Activated T-helper 2 cell treated with anti-CD3 and anti-CD28 coated beads, Interferon-gamma antibody, Interleukin-2, Interleukin-4, amounts not matched to agents 10 μg/mL and 5 μg/mL and 100 μg/mL, durations not matched to agents 14 hours and 24 hours and 36 hours (primary cell): ENCODE data around the gene USB1. TPM values are rescaled to one million over a fixed set of nuclear protein-coding genes. Genes with fewer than 3 reads are reported as not detected.
"Not testable (repeated sequence)": the region's sequence is repeated elsewhere in the genome, so short reads cannot be mapped to it uniquely, and the experiment has no call there.

Experiments
- DNase-seq: peaks from one replicate; pipeline ENCODE4 v3.0.0; 2021; ENCODE audit warnings: low spot score
- H3K27ac Mint-ChIP-seq: one replicate; pipeline ENCODE4 v1.8.0; 2021; ENCODE audit warnings: mixed read lengths
- H3K27me3 Mint-ChIP-seq: one replicate; pipeline ENCODE4 v1.8.0; 2021; ENCODE audit warnings: low read depth, mixed read lengths
- H3K36me3 Mint-ChIP-seq: one replicate; pipeline ENCODE4 v1.8.0; 2021; ENCODE audit warnings: low read depth, mixed read lengths
- H3K4me1 Mint-ChIP-seq: one replicate; pipeline ENCODE4 v1.8.0; 2021; ENCODE audit warnings: low read depth, mixed read lengths
- H3K4me3 Mint-ChIP-seq: one replicate; pipeline ENCODE4 v1.8.0; 2021; ENCODE audit warnings: low read depth, mild to moderate bottlenecking, moderate library complexity, mixed read lengths
- H3K9me3 Mint-ChIP-seq: one replicate; pipeline ENCODE4 v1.8.0; 2021; ENCODE audit warnings: mixed read lengths
- intact Hi-C: fragments of 100-400 bp; cut with micrococcal nuclease; formaldehyde crosslinking; loops from one replicate; pipeline ENCODE4 v1.15.1; 2023
- total RNA-seq: library from RNA; stranded (reverse); gene quantifications from 2 replicates; pipeline ENCODE4 v1.2.3, GENCODE V29; 2022

The USB1 gene
- total RNA-seq, 1 donor from 2014 or later = 51.6 TPM

DNA sequence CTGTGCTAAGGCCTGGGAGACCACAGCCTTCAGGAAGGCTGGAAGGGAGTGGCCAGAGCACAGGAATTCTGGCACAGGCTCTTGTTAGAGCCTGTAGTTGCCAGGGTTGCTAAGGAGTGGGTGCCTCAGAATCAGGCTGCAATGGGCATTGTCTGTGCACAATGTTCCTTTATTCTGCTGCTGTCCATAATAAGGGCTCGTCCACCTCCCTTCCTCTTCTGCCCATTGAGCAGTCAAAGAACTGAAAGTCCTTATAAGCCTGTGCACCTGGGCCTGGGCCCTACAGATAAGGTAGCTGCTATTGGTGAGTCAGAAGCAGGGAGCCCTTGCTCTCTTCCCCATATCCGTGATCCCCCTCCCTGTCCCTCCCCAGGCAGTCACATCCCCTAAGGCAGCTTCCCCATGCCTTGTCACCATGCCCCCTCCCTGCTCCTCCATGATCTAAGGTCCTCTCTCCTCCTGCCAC lies 24.8 kb upstream of the USB1 start:
- no peak for DNase-seq
- H3K4me3 Mint-ChIP-seq = no peak overlapping the region
- no peak overlapping the region for H3K27ac Mint-ChIP-seq
- intact Hi-C loops = no loop called here
- no peaks in the 10 kb centered on the region for H3K27me3 Mint-ChIP-seq
- no peaks in the 10 kb centered on the region for H3K9me3 Mint-ChIP-seq
- H3K36me3 Mint-ChIP-seq = no peaks in the 10 kb centered on the region
- H3K4me1 Mint-ChIP-seq = no peaks in the 10 kb centered on the region

DNA sequence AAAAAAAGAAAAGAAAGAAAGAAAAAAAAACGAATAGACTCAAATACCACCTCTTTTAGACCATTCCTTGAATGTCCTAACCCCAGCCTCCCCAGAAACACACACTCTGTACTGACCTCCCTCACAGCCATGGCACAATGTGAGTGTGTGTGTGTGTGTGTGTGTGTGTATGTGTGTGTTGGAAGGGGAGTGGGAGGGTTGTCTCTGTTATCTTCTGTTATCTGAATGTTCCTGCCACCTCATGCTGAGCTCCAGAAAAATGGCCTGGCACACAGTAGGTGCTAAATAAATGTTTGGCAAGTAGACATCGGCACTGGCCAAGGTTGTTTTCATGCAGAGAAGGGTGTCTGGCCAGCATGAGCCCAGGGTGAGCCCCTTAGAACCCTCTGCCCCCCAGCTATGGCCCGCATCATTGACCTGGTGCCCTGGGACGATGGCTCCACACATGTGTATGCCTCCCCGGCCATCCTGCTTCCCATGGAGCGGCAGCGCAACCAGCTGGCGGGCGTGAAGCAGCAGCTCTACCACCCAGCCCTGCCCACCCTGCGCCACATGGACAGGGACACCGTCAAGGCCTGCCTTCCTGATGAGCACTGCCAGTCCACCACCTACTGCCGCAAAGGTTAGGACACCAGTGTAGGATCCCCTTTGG lies 23.7 kb upstream of the USB1 start:
- H3K36me3 Mint-ChIP-seq = no peaks in the 10 kb centered on the region
- no peak for DNase-seq
- H3K27me3 Mint-ChIP-seq = peaks cover 5% of the 10 kb centered on the region
- H3K4me1 Mint-ChIP-seq = peaks cover 2% of the 10 kb centered on the region
- no peaks in the 10 kb centered on the region for H3K9me3 Mint-ChIP-seq
- intact Hi-C loops = no loop called here
- H3K27ac Mint-ChIP-seq = no peak overlapping the region
- H3K4me3 Mint-ChIP-seq = no peak overlapping the region

DNA sequence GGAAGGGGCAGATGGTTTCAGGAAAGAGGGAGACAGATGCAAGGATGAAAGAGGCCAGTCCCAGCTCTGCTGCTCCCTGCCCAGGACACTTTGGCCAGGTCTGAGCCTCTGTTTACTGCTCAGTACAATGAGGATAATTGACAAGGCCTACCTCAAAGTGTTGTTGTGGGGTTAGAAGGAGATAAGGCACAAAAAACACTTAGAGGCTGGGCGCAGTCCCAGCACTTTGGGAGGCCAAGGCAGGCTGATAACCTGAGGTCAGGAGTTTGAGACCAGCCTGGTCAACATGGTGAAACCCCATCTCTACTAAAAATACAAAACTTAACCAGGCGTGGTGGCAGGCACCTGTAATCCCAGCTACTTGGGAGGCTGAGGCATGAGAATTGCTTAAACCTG lies 23.1 kb upstream of the USB1 start:
- H3K4me3 Mint-ChIP-seq, H3K27me3 Mint-ChIP-seq, DNase-seq, H3K9me3 Mint-ChIP-seq, H3K27ac Mint-ChIP-seq, H3K36me3 Mint-ChIP-seq, intact Hi-C loops, H3K4me1 Mint-ChIP-seq: not testable (repeated sequence)

DNA sequence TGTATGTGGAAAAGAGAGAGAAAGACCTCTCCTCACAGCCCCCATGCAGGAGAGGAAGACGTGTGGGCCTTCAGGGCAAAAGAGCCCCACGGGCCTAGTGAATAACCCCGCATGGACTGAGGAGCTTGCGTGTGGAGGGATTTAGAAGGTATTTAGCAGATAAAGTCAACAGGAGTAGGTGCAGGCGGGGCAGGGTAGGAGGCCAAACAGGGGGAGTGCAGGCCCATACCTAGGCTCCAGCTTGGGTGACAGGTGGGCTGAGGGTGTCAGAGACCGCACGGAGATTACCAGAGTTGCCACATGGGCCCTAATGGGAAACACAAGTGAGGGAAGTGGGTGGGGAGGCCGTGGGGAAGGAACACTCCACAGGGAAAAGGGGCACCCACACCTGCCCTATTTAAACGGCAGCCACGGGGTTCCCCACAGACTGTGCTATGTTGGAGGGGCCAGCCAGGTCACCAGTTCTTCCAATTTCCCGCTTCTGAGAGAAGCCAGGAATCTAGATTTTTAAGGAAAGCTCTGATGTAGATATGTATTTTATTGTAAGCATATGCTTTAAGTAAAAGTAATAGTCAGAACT lies 22.1 kb upstream of the USB1 start:
- H3K27ac Mint-ChIP-seq = no peak overlapping the region
- H3K4me3 Mint-ChIP-seq = no peak overlapping the region
- peaks cover 5% of the 10 kb centered on the region for H3K27me3 Mint-ChIP-seq
- peaks cover 3% of the 10 kb centered on the region for H3K4me1 Mint-ChIP-seq
- no peaks in the 10 kb centered on the region for H3K9me3 Mint-ChIP-seq
- H3K36me3 Mint-ChIP-seq = no peaks in the 10 kb centered on the region
- DNase-seq = no peak
- intact Hi-C loops = no loop called here

DNA sequence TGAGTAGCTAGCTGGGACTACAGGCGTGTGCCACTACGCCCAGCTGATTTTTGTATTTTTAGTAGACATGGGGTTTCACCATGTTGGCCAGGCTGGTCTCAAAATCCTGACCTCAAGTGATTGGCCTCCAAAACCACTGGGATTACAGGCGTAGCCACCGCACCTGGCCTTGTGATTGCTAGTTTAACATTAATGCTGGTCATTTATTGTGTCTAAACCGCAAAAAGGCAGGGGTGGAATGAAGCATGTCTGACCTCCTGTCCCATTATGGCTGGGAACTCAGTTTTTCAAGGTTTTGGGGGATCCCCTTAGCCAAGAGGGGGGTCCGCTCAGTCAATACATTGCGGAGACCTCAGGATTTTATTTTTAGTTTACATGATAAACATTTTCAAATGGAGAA lies 19.6 kb upstream of the USB1 start:
- H3K4me1 Mint-ChIP-seq = peaks cover 11% of the 10 kb centered on the region
- H3K27me3 Mint-ChIP-seq = peaks cover 12% of the 10 kb centered on the region
- H3K9me3 Mint-ChIP-seq = no peaks in the 10 kb centered on the region
- H3K36me3 Mint-ChIP-seq = no peaks in the 10 kb centered on the region
- DNase-seq = no peak
- intact Hi-C loops = no loop called here
- H3K27ac Mint-ChIP-seq = no peak overlapping the region
- H3K4me3 Mint-ChIP-seq = no peak overlapping the region

DNA sequence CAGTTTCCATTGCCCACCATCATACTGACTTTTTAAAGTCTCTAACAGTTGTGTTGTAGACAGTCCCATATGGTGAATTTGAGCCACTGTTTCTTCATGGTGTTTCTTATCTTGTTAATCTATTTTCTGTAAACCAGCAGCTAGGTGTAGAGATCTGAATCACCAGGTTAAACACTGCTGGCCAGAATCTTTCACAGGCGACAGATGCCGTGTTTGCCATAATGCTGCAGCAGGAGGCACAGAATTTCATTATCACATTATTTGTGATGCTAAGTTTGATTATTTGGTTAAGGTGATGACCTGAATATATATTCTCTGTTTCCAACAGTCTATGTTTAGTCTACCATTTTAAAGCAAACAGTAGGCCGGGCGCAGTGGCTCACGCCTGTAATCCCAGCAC lies 18.8 kb upstream of the USB1 start:
- Mint-ChIP-seq H3K4me3 (no peak overlapping the region), H3K36me3 (no peaks in the 10 kb centered on the region), H3K9me3 (no peaks in the 10 kb centered on the region), H3K27me3 (peaks cover 12% of the 10 kb centered on the region), H3K27ac (no peak overlapping the region), H3K4me1 (peaks cover 11% of the 10 kb centered on the region)
- intact Hi-C loops = no loop called here
- DNase-seq = no peak

DNA sequence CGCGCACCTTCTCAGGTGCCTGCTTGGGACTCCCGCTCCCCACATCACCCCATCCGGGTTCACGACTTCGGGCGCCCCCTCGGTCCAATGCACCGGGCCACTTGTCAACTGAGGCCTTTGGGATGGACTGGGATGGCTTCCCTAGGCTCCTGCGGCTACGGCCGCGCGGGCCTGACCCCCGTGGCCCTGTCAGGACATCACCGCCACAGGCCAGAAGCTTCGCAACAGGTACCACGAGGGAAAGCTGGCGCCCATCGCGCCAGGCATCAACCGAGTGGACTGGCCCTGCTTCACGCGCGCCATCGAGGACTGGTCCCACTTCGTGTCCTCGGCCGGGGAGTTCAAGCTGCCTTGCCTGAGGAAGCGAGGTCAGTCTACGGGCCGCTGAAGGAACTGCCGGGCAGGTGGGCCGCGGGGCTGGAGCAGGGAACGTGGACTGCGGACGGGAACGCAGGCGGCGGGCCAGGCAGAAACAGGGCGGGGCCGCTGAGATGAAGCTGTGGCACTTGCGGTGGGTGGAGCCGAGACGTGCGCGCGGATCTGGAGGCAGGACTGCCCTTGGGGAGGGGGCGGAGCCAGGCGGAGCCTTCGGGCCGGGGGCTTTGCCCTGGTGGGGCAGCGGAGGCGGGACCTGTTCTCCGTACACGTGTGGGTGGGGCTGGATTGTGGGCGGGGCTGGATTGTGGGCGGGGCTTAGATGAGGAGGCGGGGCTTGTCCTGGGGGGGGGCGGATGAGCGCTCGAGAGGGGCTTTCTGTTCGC lies 16.6 kb upstream of the USB1 start:
- Mint-ChIP-seq H3K27me3 (peaks cover 12% of the 10 kb centered on the region), H3K4me3 (peak overlapping the region; percentile 87), H3K9me3 (no peaks in the 10 kb centered on the region), H3K27ac (no peak overlapping the region), H3K4me1 (peaks cover 11% of the 10 kb centered on the region), H3K36me3 (no peaks in the 10 kb centered on the region)
- DNase-seq = peak; percentile 90
- intact Hi-C loops = loop anchor here (1.0 kb wide), 1 partner anchor 16 kb away; the partner anchor contains the start of gene ZNF319

DNA sequence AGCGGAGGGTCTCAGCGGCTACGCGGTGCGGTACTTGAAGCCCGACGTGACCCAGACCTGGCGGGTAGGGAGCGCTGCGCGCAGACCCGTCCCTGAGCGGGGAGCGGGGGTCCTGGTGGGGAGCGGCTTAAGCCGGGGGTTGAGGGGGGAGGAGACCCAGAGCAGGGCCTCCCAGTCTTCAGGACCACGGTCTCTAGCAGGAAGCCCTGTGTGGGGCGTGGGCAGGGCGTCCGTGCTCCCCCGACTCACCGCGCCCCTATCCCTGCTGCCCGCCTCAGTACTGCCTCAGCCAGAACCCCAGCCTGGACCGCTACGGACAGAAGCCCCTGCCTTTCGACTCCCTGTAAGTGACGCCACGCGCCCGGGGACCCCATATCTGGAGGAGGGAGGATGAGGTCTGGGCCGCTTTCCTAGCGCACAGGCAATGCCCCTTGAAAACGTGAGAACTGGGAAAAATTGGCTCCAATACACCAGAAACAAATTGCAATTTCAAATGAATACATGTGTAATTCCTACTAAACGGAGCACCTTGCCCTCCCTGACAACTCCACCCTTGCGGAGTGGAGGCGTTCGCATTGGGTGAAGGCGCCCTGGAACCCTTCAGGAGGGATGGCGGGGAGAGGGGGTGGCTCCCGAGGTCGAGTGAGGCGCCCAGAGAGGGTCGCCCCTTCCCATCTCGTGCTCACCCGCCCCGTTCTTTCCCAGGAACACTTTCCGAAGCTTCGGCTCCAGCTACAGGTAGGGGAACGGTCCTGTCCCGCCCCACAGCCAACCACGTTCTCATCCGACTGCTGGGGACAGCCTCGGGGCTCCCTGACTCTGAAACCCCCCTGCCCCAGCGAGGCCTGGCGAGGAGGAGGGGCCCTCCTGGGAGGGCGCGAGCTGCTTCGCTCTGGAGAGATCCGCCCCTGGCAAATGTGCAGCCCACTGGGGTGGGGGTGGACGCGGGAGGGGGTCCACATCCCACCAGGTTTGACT lies 15.7 kb upstream of the USB1 start:
- Mint-ChIP-seq H3K27me3 (peaks cover 12% of the 10 kb centered on the region), H3K27ac (no peak overlapping the region), H3K36me3 (no peaks in the 10 kb centered on the region), H3K4me1 (peaks cover 11% of the 10 kb centered on the region), H3K4me3 (peak overlapping the region; percentile 87), H3K9me3 (no peaks in the 10 kb centered on the region)
- intact Hi-C loops = loop anchor here (1.0 kb wide), 1 partner anchor 15 kb away; the partner anchor contains the start of gene ZNF319
- DNase-seq = no peak

DNA sequence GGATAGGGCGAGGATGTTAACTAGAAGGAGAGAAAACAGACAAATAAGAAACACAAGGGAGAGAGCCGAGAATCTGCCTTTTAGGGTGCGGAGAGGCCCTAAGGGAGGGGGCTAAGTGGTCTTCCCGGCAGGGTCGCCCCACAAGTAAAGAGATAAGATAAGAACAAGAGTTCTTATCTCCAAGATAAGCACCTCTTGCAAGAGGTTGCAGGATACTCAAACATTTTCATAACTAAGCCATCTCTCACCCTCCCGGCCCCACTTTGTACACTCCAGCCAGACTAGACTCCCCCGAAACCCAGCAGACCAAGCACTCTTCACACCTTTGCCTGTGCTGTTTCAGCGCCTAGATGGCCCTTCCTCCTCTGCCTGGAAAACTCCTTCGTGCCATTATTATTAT lies 15.0 kb upstream of the USB1 start:
- no peak for DNase-seq
- no peak overlapping the region for H3K4me3 Mint-ChIP-seq
- H3K36me3 Mint-ChIP-seq = no peaks in the 10 kb centered on the region
- H3K9me3 Mint-ChIP-seq = no peaks in the 10 kb centered on the region
- peaks cover 12% of the 10 kb centered on the region for H3K27me3 Mint-ChIP-seq
- intact Hi-C loops = no loop called here
- no peak overlapping the region for H3K27ac Mint-ChIP-seq
- peaks cover 11% of the 10 kb centered on the region for H3K4me1 Mint-ChIP-seq

DNA sequence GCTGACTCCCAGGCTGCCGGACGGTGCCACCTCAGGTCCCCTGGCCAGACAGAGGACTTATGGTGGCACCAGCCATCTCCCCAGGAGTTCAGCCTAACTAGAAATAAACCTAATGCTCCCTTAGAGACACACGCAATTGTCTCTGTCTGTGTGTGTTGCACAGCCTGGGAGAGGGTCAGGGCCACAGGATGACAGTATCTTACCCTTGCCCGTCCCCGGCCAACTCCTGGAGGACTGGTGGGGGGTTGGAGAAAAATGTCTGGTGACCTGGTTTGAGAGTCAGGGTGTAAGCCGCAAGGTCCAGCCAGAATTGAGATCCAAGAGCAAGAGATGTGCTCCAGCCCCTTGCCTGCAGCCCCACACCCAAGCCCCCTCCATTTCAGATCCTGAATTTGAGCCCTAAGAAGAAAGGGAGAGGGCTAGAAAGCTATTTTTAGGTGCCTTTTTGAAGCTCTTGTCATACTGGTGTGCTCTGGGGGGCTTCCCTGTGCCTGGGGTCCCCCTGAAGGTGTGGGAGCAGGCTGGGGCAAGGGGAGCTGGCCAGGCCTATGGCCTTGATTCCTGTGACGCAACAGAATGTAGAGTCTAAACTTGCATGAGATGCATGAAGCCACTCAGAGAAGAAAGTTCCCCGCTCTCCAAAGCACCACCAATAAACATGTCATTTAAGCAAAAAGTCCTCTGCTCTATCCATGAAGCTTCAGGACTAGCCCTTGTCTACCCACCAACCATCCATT lies 13.6 kb upstream of the USB1 start:
- H3K4me1 Mint-ChIP-seq = peaks cover 8% of the 10 kb centered on the region
- H3K36me3 Mint-ChIP-seq = no peaks in the 10 kb centered on the region
- no peaks in the 10 kb centered on the region for H3K9me3 Mint-ChIP-seq
- peaks cover 8% of the 10 kb centered on the region for H3K27me3 Mint-ChIP-seq
- no peak for DNase-seq
- no peak overlapping the region for H3K27ac Mint-ChIP-seq
- no peak overlapping the region for H3K4me3 Mint-ChIP-seq
- intact Hi-C loops = no loop called here

DNA sequence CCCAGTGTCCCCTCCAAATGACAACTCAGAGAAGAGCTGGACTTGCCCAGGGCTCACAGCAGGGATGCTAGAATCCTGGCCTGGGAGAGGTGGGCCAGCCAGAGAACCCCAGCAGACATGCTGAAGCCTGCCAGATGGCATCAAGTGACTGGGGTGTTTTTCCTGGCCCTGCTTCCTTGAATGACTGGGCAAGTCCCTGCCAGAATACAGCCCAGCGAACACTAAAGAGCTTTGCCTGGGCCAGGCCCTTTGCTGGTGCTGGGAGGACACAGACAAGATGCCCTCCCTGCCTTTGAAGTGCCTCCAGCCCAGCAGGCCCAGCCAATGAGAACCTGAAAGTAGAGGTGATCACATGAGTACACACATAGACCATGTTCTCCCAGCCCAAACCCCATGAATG lies 12.3 kb upstream of the USB1 start:
- H3K36me3 Mint-ChIP-seq = no peaks in the 10 kb centered on the region
- H3K4me1 Mint-ChIP-seq = peaks cover 8% of the 10 kb centered on the region
- no peaks in the 10 kb centered on the region for H3K9me3 Mint-ChIP-seq
- intact Hi-C loops = no loop called here
- no peak for DNase-seq
- H3K4me3 Mint-ChIP-seq = no peak overlapping the region
- H3K27ac Mint-ChIP-seq = no peak overlapping the region
- peaks cover 8% of the 10 kb centered on the region for H3K27me3 Mint-ChIP-seq

DNA sequence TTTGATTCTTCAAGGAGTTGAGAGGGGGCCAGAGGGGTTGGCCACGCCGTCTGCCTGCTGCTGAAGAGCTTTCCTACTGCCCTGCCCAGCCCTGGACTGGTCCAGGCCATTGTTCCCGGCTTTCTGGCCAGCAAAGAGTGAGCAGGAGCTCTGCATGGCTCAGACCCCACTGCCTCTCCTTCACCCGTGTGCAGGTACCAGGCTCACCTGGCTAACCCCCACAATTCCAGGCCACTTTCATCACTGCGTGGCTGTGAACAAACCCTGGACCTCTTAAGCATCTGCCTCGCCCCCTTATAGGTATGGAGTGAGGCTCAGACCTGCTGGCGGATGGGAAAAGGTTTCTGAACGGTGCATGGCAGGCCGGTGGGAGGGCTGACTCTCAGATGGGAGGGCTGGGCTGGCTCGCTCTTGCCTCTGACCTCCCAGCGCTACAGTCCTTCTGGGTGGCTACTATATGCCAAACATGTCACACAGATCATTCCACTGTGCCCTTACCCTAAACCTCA lies 9.6 kb upstream of the USB1 start:
- intact Hi-C loops = no loop called here
- no peaks in the 10 kb centered on the region for H3K9me3 Mint-ChIP-seq
- H3K27me3 Mint-ChIP-seq = no peaks in the 10 kb centered on the region
- H3K4me1 Mint-ChIP-seq = peaks cover 11% of the 10 kb centered on the region
- H3K4me3 Mint-ChIP-seq = no peak overlapping the region
- H3K27ac Mint-ChIP-seq = no peak overlapping the region
- peaks cover 13% of the 10 kb centered on the region for H3K36me3 Mint-ChIP-seq
- no peak for DNase-seq
